ENCODE data around the gene KSR1.

Gene KSR1

DNA sequence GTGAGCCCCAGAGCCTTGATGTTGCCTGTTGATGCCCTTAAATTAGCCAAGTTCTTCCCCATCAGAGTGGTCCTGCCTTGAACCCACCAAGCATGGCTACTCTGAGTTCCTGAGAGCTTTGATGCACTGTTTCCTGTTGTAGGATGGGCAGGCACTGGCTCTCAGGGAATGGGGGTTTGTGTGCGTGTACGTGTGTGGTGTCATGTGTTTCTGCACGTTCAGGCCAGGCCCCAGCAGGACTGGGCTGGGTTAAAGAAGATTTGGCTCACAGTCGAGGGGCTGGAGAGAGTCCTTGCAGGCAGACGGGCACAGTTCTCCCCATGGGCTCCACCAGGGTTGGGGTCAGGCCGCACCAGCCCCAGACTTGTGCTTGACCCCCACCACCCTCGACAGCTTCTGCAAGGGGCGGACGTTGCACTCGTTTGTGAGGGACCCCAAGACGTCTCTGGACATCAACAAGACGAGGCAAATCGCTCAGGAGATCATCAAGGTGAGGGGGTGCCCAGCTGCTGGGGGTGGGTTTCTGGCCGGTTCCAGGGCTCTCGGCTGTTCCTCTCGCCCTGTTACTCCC is 151.4 kb downstream of the KSR1 start:
- Histone ChIP-seq H3K27ac (ENCODE audit: low read depth, low read length) (no peak overlapping the region), H3K4me1 (ENCODE audit: control insufficient read depth, insufficient read depth, low read length) (peaks cover 4% of the 10 kb centered on the region; the same call in 1 of the 2 replicates), H3K36me3 (ENCODE audit: control insufficient read depth, insufficient read depth, low read length) (peaks cover 76% of the 10 kb centered on the region), H3K9me3 (ENCODE audit: control insufficient read depth, insufficient read depth, low read depth, low read length) (no peaks in the 10 kb centered on the region), H3K27me3 (ENCODE audit: control insufficient read depth, insufficient read depth, low read length) (no peaks in the 10 kb centered on the region), H3K4me3 (ENCODE audit: low read depth, low read length) (no peak overlapping the region), H3K9ac (ENCODE audit: low read length) (no peak overlapping the region)

DNA sequence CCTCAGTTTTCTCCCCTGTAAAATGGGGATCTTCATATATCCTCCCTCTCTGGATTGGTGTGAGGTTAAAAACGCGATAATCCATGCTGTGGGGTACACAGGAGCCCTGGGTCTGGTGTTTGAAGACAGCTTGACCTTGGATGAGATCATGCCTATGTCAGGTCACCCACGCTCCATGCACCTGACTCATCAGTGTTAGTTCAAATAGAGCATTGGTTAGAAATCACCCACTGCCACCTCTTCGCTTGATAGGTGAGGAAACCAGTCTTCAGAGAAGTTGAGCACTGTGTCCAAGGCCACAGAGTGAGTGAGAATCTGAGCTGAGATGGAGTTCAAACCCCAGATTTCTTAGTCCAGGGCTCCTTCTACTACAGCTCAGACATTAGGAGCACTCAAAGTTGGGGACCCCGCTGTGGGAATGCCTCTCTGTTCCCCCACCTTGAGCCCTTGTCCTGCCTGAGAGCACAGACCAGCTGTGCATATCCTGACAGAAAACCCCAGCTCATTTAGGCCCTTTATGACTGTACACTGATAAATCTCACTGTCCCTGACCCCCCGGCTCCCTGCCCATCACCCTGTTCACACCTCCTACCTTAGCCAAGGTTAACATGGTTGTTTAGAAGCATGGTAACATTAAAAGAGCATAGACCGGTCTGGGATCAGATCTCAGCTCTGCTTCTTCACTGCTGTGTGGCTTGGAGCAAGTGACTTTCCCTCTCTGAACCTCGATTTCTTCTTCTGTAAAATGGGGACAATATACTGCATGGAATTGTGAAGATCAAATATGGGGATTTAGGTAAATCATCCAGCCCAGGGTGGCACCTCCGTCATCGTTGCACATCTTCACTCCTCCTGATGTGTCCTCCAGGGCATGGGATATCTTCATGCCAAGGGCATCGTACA is 152.3 kb downstream of the KSR1 start:
- no peaks in the 10 kb centered on the region for H3K4me1 ChIP-seq (ENCODE audit: control insufficient read depth, insufficient read depth, low read length)
- no peaks in the 10 kb centered on the region for H3K27me3 ChIP-seq (ENCODE audit: control insufficient read depth, insufficient read depth, low read length)
- H3K9me3 ChIP-seq (ENCODE audit: control insufficient read depth, insufficient read depth, low read depth, low read length), result no peaks in the 10 kb centered on the region
- H3K4me3 ChIP-seq (ENCODE audit: low read depth, low read length), result no peak overlapping the region
- peaks cover 86% of the 10 kb centered on the region for H3K36me3 ChIP-seq (ENCODE audit: control insufficient read depth, insufficient read depth, low read length)
- no peak overlapping the region for H3K9ac ChIP-seq (ENCODE audit: low read length)
- H3K27ac ChIP-seq (ENCODE audit: low read depth, low read length), result no peak overlapping the region

DNA sequence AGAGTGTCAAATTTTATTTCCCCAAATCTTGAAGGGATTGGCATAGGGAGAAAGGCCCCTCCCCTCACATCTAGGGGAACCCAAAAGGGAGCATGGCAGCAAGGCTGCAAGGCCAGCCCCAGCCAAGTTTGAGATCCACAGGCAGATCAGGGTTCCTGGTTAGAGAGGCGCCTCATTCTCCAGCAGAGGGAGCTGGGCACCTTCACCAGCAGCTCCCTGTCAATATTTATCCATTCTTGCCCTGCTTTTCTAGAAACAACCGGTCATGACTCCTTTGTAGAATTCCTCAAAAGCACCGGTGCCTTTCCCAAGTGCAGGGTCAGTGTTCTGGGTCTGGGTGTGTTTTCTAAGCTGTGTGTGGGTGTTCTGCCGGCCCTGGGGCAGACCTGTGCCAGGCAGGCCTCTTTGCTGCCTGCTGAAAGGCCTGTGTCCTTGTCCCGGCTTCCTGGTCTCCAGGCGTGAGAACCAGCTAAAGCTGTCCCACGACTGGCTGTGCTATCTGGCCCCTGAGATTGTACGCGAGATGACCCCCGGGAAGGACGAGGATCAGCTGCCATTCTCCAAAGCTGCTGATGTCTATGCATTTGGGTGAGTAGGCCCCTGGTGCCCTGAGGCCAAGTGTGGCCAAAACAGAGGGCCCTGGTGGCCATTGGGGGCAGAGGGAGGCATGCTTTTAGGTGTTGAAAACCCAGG is 153.5 kb downstream of the KSR1 start:
- no peak overlapping the region for H3K27ac ChIP-seq (ENCODE audit: low read depth, low read length)
- no peak overlapping the region for H3K9ac ChIP-seq (ENCODE audit: low read length)
- H3K4me1 ChIP-seq (ENCODE audit: control insufficient read depth, insufficient read depth, low read length), result no peaks in the 10 kb centered on the region
- no peaks in the 10 kb centered on the region for H3K9me3 ChIP-seq (ENCODE audit: control insufficient read depth, insufficient read depth, low read depth, low read length)
- H3K36me3 ChIP-seq (ENCODE audit: control insufficient read depth, insufficient read depth, low read length), result peaks cover 85% of the 10 kb centered on the region
- H3K27me3 ChIP-seq (ENCODE audit: control insufficient read depth, insufficient read depth, low read length), result no peaks in the 10 kb centered on the region
- H3K4me3 ChIP-seq (ENCODE audit: low read depth, low read length), result no peak overlapping the region

DNA sequence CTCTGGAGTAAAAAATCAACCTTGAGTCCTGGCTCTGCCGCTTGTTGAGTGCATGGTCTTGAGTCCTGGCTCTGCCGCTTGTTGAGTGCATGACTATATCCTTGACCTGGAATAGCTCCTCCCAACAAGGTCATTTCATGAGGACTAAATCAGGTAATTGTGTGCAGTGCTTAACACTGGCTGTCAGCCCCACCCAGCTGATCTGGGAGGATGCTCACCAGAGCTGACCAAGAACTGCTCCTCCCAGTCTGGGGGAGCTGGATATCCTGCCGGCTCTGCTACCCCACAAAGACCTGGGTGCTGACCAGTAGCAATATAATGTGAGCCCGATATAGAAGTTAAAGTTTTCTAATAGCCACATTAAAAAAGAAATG is 154.0 kb downstream of the KSR1 start:
- Histone ChIP-seq H3K4me3 (ENCODE audit: low read depth, low read length) (no peak overlapping the region), H3K9ac (ENCODE audit: low read length) (no peak overlapping the region), H3K36me3 (ENCODE audit: control insufficient read depth, insufficient read depth, low read length) (peaks cover 85% of the 10 kb centered on the region), H3K27me3 (ENCODE audit: control insufficient read depth, insufficient read depth, low read length) (no peaks in the 10 kb centered on the region), H3K9me3 (ENCODE audit: control insufficient read depth, insufficient read depth, low read depth, low read length) (no peaks in the 10 kb centered on the region), H3K27ac (ENCODE audit: low read depth, low read length) (no peak overlapping the region), H3K4me1 (ENCODE audit: control insufficient read depth, insufficient read depth, low read length) (no peaks in the 10 kb centered on the region)

DNA sequence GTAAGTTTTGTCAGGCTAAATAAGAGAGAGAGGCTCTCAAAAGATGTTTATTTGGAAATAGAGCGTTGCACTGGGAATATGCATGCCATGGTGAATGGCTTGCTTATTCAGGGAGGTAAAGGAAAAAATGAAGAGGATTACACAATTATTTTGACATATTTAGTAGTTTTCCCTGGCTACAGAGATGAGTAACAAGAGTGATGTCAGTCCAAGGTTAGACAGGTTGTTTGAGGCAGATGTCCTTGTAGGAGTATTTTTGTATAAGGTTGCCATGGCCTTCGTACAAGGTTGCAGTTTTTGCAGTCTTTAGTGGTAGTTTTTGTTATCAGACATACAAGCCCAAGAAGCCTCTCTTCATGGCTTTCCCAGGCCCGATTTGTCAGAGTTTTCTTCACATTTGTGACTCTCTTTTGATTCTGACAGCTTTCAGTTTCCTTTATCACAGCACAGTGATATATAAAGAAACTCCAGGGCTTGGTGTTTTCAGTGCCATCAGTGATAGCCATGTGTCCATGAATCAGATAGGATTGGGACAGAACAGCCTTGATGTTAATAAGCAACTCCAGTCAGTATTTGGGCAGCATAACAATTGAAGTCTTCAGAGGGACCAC is 156.0 kb downstream of the KSR1 start:
- peaks cover 84% of the 10 kb centered on the region for H3K36me3 ChIP-seq (ENCODE audit: control insufficient read depth, insufficient read depth, low read length)
- H3K4me1 ChIP-seq (ENCODE audit: control insufficient read depth, insufficient read depth, low read length), result no peaks in the 10 kb centered on the region

DNA sequence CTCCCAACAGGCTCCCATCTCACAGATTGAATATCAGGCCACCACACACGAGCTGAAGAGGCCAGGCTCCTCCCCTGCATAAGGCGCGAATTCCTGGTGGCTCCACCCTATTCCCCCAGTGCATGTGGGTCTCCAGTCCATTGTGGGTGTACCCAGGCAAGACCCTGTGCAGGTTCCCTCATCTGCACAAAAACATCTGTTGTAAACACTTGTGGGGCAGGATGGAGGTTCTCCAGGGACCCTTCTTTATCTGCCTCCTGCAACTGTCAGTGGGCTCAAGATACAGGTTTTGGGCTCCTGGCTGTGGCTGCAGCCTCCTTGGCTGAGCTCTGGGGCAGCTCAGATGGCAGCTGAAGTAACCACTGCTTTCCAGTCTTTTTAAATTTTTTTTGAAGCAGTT is 157.2 kb downstream of the KSR1 start:
- no peak overlapping the region for H3K4me3 ChIP-seq (ENCODE audit: low read depth, low read length)
- no peak overlapping the region for H3K27ac ChIP-seq (ENCODE audit: low read depth, low read length)
- H3K9ac ChIP-seq (ENCODE audit: low read length), result no peak overlapping the region
- H3K4me1 ChIP-seq (ENCODE audit: control insufficient read depth, insufficient read depth, low read length), result no peaks in the 10 kb centered on the region
- no peaks in the 10 kb centered on the region for H3K9me3 ChIP-seq (ENCODE audit: control insufficient read depth, insufficient read depth, low read depth, low read length)
- H3K27me3 ChIP-seq (ENCODE audit: control insufficient read depth, insufficient read depth, low read length), result no peaks in the 10 kb centered on the region
- peaks cover 83% of the 10 kb centered on the region for H3K36me3 ChIP-seq (ENCODE audit: control insufficient read depth, insufficient read depth, low read length)

More for the DNA sequence above, 156.0 kb downstream of the KSR1 start:
- Histone ChIP-seq H3K27me3 (ENCODE audit: control insufficient read depth, insufficient read depth, low read length) (no peaks in the 10 kb centered on the region), H3K9ac (ENCODE audit: low read length) (no peak overlapping the region), H3K9me3 (ENCODE audit: control insufficient read depth, insufficient read depth, low read depth, low read length) (no peaks in the 10 kb centered on the region), H3K4me3 (ENCODE audit: low read depth, low read length) (no peak overlapping the region), H3K27ac (ENCODE audit: low read depth, low read length) (no peak overlapping the region)

DNA sequence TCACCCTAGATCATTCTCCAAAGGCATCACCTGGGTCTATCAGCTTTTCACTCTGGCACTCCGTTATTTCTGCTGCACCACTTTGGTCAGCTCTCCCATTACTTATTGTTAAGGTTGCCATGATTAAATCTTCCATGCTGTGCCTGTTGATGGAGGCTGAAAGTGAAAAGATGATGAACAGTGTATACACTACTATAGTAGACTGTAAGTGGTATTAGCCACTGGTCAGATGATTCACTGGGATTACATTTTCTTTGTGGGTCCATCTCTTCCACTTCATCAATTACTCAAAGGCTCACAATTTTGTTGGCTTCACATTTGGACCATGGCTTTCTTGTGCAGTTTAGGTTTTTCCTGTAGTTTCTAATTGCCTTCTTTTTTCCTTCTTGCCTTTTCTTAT is 158.9 kb downstream of the KSR1 start:
- peaks cover 76% of the 10 kb centered on the region for H3K36me3 ChIP-seq (ENCODE audit: control insufficient read depth, insufficient read depth, low read length)
- H3K9ac ChIP-seq (ENCODE audit: low read length), result no peak overlapping the region
- no peaks in the 10 kb centered on the region for H3K9me3 ChIP-seq (ENCODE audit: control insufficient read depth, insufficient read depth, low read depth, low read length)
- no peak overlapping the region for H3K27ac ChIP-seq (ENCODE audit: low read depth, low read length)
- H3K4me3 ChIP-seq (ENCODE audit: low read depth, low read length), result no peak overlapping the region
- H3K4me1 ChIP-seq (ENCODE audit: control insufficient read depth, insufficient read depth, low read length), result no peaks in the 10 kb centered on the region
- H3K27me3 ChIP-seq (ENCODE audit: control insufficient read depth, insufficient read depth, low read length), result no peaks in the 10 kb centered on the region

DNA sequence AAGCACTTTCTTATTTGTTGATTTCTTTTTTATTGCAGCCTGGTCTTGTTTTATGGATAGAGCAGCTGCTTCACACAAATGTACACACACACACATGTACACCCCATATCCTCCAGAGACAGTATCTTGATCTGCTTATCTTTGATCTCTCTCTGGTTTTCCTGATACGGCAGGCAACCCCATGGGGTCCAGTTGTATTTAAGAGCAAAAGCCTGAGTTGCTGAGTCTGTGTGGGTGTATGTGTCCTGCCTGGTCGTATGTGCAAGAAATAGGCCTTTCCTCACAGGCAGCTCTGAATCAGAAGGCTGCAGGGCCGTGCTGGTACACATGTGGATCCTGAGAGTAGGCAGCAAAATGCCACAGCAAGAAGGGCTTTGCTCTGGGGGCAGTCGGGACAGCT is 160.2 kb downstream of the KSR1 start:
- Histone ChIP-seq H3K27ac (ENCODE audit: low read depth, low read length) (no peak overlapping the region), H3K27me3 (ENCODE audit: control insufficient read depth, insufficient read depth, low read length) (no peaks in the 10 kb centered on the region), H3K36me3 (ENCODE audit: control insufficient read depth, insufficient read depth, low read length) (peaks cover 75% of the 10 kb centered on the region)

DNA sequence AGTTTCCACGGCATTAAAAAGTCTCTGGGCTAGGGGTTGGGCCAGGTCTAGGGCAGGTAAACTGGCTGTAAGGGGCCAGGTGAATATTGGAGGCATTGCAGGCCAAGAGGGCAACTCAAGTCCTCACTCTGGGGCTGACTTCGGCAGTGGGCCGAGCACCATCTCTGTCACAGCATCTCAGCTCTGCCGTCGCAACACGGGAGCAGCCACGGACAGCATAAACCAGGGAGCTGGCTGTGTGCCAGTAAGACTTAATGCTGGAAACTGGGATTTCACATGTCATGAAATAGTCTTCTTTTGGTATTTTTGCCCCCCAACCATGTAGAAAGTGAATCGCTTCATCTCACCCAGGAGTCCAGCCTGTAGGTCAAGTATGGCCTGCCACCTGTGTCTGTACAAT is 162.2 kb downstream of the KSR1 start:
- peaks cover 76% of the 10 kb centered on the region for H3K36me3 ChIP-seq (ENCODE audit: control insufficient read depth, insufficient read depth, low read length)

More for the DNA sequence above, 160.2 kb downstream of the KSR1 start:
- Histone ChIP-seq H3K4me3 (ENCODE audit: low read depth, low read length) (no peak overlapping the region), H3K9ac (ENCODE audit: low read length) (no peak overlapping the region), H3K9me3 (ENCODE audit: control insufficient read depth, insufficient read depth, low read depth, low read length) (no peaks in the 10 kb centered on the region), H3K4me1 (ENCODE audit: control insufficient read depth, insufficient read depth, low read length) (no peaks in the 10 kb centered on the region)

DNA sequence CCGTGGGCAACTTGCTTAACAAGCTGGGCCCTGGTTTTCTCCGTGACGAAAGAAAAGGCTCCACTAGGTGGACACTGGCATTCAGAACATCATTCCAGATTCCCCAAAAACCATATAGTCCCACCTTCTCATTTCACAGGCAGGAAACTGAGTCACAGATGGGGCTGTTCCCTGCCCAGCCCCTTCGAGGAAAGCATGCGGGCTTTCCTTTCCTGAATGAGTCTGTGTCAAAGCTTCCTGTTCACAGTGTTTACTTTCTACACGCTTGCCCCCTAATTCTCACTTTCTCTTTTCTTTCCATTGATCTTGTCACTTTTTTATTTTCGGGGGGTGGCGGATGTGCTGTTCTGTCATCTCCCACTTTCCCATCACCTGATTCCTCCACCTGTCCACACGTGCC is 164.5 kb downstream of the KSR1 start:
- Histone ChIP-seq H3K36me3 (ENCODE audit: control insufficient read depth, insufficient read depth, low read length) (peaks cover 75% of the 10 kb centered on the region), H3K9ac (ENCODE audit: low read length) (no peak overlapping the region), H3K4me3 (ENCODE audit: low read depth, low read length) (no peak overlapping the region)

More for the DNA sequence above, 162.2 kb downstream of the KSR1 start:
- no peak overlapping the region for H3K4me3 ChIP-seq (ENCODE audit: low read depth, low read length)
- no peaks in the 10 kb centered on the region for H3K4me1 ChIP-seq (ENCODE audit: control insufficient read depth, insufficient read depth, low read length)
- H3K27me3 ChIP-seq (ENCODE audit: control insufficient read depth, insufficient read depth, low read length), result no peaks in the 10 kb centered on the region
- H3K27ac ChIP-seq (ENCODE audit: low read depth, low read length), result no peak overlapping the region
- H3K9me3 ChIP-seq (ENCODE audit: control insufficient read depth, insufficient read depth, low read depth, low read length), result no peaks in the 10 kb centered on the region
- no peak overlapping the region for H3K9ac ChIP-seq (ENCODE audit: low read length)

DNA sequence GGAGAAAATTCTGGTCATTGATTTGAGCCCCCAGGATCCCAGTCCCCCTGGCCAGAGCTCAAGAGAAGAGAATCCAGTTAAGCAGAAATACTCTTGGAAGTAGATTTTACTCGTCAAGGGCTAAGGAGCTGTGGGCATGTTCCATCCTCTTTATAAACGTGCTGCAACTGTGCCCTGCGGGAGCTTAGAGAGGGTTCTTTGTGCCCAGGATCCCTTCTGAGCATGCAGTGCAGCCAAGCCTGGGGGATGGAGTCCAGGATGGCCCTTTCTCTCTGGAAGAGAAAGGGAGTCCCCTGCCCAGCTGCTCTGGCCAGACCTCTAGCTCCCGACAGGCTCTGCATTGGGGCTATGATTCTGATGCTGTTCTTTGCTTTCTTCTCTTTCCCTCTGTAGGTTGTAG is 165.3 kb downstream of the KSR1 start:
- Histone ChIP-seq H3K9me3 (ENCODE audit: control insufficient read depth, insufficient read depth, low read depth, low read length) (no peaks in the 10 kb centered on the region), H3K4me3 (ENCODE audit: low read depth, low read length) (no peak overlapping the region), H3K27ac (ENCODE audit: low read depth, low read length) (no peak overlapping the region), H3K27me3 (ENCODE audit: control insufficient read depth, insufficient read depth, low read length) (no peaks in the 10 kb centered on the region), H3K9ac (ENCODE audit: low read length) (no peak overlapping the region), H3K4me1 (ENCODE audit: control insufficient read depth, insufficient read depth, low read length) (no peaks in the 10 kb centered on the region), H3K36me3 (ENCODE audit: control insufficient read depth, insufficient read depth, low read length) (peaks cover 77% of the 10 kb centered on the region)

More for the DNA sequence above, 164.5 kb downstream of the KSR1 start:
- no peaks in the 10 kb centered on the region for H3K4me1 ChIP-seq (ENCODE audit: control insufficient read depth, insufficient read depth, low read length)
- H3K27ac ChIP-seq (ENCODE audit: low read depth, low read length), result no peak overlapping the region
- no peaks in the 10 kb centered on the region for H3K27me3 ChIP-seq (ENCODE audit: control insufficient read depth, insufficient read depth, low read length)
- H3K9me3 ChIP-seq (ENCODE audit: control insufficient read depth, insufficient read depth, low read depth, low read length), result no peaks in the 10 kb centered on the region

Measured in HUES6 (cell line).